B cell (primary cell): Measurements from ENCODE around the gene ZNF189.

Source experiments
- CTCF ChIP-seq: fragments of 200-600 bp; IDR thresholded peaks from one replicate; pipeline ENCODE4 v1.8.0; 2022; ENCODE audit warnings: antibody characterized with exemption, mild to moderate bottlenecking
- EZH2 ChIP-seq: IDR thresholded peaks from 2 replicates; pipeline ENCODE4 v1.6.1; 2012; ENCODE audit warnings: borderline replicate concordance, low read depth, mild to moderate bottlenecking, moderate library complexity, low read length; ENCODE audit not compliant: insufficient read depth, poor library complexity, severe bottlenecking

GRCh38 chr9:101398930-101399642 is 435 bp downstream of the ZNF189 start:
- TF ChIP-seq CTCF (no peak), EZH2 (no peak)
